Measurements from ENCODE around the gene PLEK.
"Not testable (repeated sequence)": the region's sequence is repeated elsewhere in the genome, so short reads cannot be mapped to it uniquely, and the experiment has no call there.

GRCh38 chr2:68349091-68349490 is 16.0 kb upstream of the PLEK start:
- TF ChIP-seq, protein P1, sequence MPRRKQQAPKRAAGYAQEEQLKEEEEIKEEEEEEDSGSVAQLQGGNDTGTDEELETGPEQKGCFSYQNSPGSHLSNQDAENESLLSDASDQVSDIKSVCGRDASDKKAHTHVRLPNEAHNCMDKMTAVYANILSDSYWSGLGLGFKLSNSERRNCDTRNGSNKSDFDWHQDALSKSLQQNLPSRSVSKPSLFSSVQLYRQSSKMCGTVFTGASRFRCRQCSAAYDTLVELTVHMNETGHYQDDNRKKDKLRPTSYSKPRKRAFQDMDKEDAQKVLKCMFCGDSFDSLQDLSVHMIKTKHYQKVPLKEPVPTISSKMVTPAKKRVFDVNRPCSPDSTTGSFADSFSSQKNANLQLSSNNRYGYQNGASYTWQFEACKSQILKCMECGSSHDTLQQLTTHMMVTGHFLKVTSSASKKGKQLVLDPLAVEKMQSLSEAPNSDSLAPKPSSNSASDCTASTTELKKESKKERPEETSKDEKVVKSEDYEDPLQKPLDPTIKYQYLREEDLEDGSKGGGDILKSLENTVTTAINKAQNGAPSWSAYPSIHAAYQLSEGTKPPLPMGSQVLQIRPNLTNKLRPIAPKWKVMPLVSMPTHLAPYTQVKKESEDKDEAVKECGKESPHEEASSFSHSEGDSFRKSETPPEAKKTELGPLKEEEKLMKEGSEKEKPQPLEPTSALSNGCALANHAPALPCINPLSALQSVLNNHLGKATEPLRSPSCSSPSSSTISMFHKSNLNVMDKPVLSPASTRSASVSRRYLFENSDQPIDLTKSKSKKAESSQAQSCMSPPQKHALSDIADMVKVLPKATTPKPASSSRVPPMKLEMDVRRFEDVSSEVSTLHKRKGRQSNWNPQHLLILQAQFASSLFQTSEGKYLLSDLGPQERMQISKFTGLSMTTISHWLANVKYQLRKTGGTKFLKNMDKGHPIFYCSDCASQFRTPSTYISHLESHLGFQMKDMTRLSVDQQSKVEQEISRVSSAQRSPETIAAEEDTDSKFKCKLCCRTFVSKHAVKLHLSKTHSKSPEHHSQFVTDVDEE (CRISPR knock-in tag; IDR thresholded peaks at IDR 0.05), result not testable (repeated sequence)
- TF ChIP-seq PATZ1 (CRISPR knock-in tag; IDR thresholded peaks at IDR 0.05; ENCODE audit: borderline replicate concordance); SNAI2 (CRISPR knock-in tag; IDR thresholded peaks at IDR 0.05): not testable (repeated sequence)

Data from SK-N-SH treated with all-trans-retinoic acid at 6 μM for 48 hours (cell line).